ENCODE measurements around the gene DDX42. TPM values are rescaled to one million over a fixed set of nuclear protein-coding genes. Genes with fewer than 3 reads are reported as not detected.
A peak's percentile ranks its signal among the peaks of the same experiment; 100 is the strongest.
"Not testable (repeated sequence)": the region's sequence is repeated elsewhere in the genome, so short reads cannot be mapped to it uniquely, and the experiment has no call there.

DDX42 gene
- polyA plus RNA-seq, 3 donors, result 63.1 to 93.2 (median 71.4) TPM

- WGBS, 3 donors, result 0 to 1% (median 0%) methylated on average over 73 to 74 of the region's 74 CpGs
- peak within 1 kb of the TSS; percentile 84 for H3K27ac ChIP-seq (ENCODE audit: low read depth, low read length)
Measured at GRCh38 chr17:63773272-63774140, 464 bp upstream of the DDX42 start, which contains the start of gene CCDC47. Gene CCDC47, minus strand, starts transcription at chr17:63773597. Its CDS starts 7,422 bp downstream, at chr17:63766175.

GRCh38 chr17:63774969-63775265, 947 bp downstream of the DDX42 start:
- no peak overlapping the region for H3K27ac ChIP-seq (ENCODE audit: low read depth, low read length)
- WGBS, 3 donors, result 0 to 2% (median 2%) methylated on average over 4 of the region's 4 CpGs

- 22 to 33% (median 26%) methylated on average over 8 of the region's 8 CpGs for WGBS, 3 donors
- H3K27ac ChIP-seq (ENCODE audit: low read depth, low read length), result no peak overlapping the region
Measured at GRCh38 chr17:63775420-63775819, 1.4 kb downstream of the DDX42 start.

- no peak overlapping the region for H3K27ac ChIP-seq (ENCODE audit: low read depth, low read length)
- 50 to 95% (median 90%) methylated on average over 1 of the region's 1 CpG for WGBS, 3 donors
Measured at GRCh38 chr17:63780507-63780906, 6.5 kb downstream of the DDX42 start.

GRCh38 chr17:63780928-63781327, 7.0 kb downstream of the DDX42 start:
- H3K27ac ChIP-seq (ENCODE audit: low read depth, low read length), result no peak overlapping the region
- 95 to 98% (median 96%) methylated on average over 4 of the region's 4 CpGs for WGBS, 3 donors

GRCh38 chr17:63783522-63783921, 9.6 kb downstream of the DDX42 start:
- 82 to 88% (median 87%) methylated on average over 6 of the region's 6 CpGs for WGBS, 3 donors
- H3K27ac ChIP-seq (ENCODE audit: low read depth, low read length), result no peak overlapping the region

GRCh38 chr17:63785556-63785955, 11.6 kb downstream of the DDX42 start:
- no peak overlapping the region for H3K27ac ChIP-seq (ENCODE audit: low read depth, low read length)
- 97 to 100% (median 97%) methylated on average over 1 of the region's 1 CpG for WGBS, 3 donors

- H3K27ac ChIP-seq (ENCODE audit: low read depth, low read length), result no peak overlapping the region
- WGBS, 3 donors, result 96 to 100% (median 98%) methylated on average over 1 of the region's 1 CpG
Measured at GRCh38 chr17:63786117-63786516, 12.1 kb downstream of the DDX42 start.

GRCh38 chr17:63786971-63787711, 13.2 kb downstream of the DDX42 start:
- H3K27ac ChIP-seq (ENCODE audit: low read depth, low read length), result no peak overlapping the region
- WGBS, 3 donors, result 92 to 97% (median 94%) methylated on average over 13 of the region's 13 CpGs

- H3K27ac ChIP-seq (ENCODE audit: low read depth, low read length), result no peak overlapping the region
- WGBS, 3 donors, result 93 to 94% (median 93%) methylated on average over 6 of the region's 6 CpGs
Measured at GRCh38 chr17:63790057-63790456, 16.1 kb downstream of the DDX42 start.

- no peak overlapping the region for H3K27ac ChIP-seq (ENCODE audit: low read depth, low read length)
- WGBS, 3 donors, result 84 to 86% (median 86%) methylated on average over 3 of the region's 3 CpGs
Measured at GRCh38 chr17:63792055-63792729, 18.2 kb downstream of the DDX42 start.

GRCh38 chr17:63796375-63796774, 22.4 kb downstream of the DDX42 start:
- 97 to 99% (median 98%) methylated on average over 10 of the region's 10 CpGs for whole genome bisulfite sequencing, 3 donors
- H3K27ac ChIP-seq (ENCODE audit: low read depth, low read length), result not testable (repeated sequence)

GRCh38 chr17:63798572-63799106, 24.7 kb downstream of the DDX42 start:
- WGBS, 3 donors, result 93 to 96% (median 95%) methylated on average over 3 of the region's 3 CpGs
- H3K27ac ChIP-seq (ENCODE audit: low read depth, low read length), result no peak overlapping the region

- WGBS, 3 donors, result 95 to 96% (median 96%) methylated on average over 1 of the region's 1 CpG
- no peak overlapping the region for H3K27ac ChIP-seq (ENCODE audit: low read depth, low read length)
Measured at GRCh38 chr17:63800783-63801182, 26.8 kb downstream of the DDX42 start.

- no peak overlapping the region for H3K27ac ChIP-seq (ENCODE audit: low read depth, low read length)
- 92 to 93% (median 92%) methylated on average over 1 of the region's 1 CpG for WGBS, 3 donors
Measured at GRCh38 chr17:63804328-63804727, 30.4 kb downstream of the DDX42 start.

- WGBS, 3 donors, result 55 to 76% (median 67%) methylated on average over 2 of the region's 2 CpGs
- no peak overlapping the region for H3K27ac ChIP-seq (ENCODE audit: low read depth, low read length)
Measured at GRCh38 chr17:63805591-63805990, 31.6 kb downstream of the DDX42 start.

- WGBS, 3 donors, result 92 to 95% (median 93%) methylated on average over 9 of the region's 9 CpGs
- no peak overlapping the region for H3K27ac ChIP-seq (ENCODE audit: low read depth, low read length)
Measured at GRCh38 chr17:63809970-63810369, 36.0 kb downstream of the DDX42 start.

- WGBS, 3 donors, result 87 to 93% (median 91%) methylated on average over 2 of the region's 2 CpGs
Measured at GRCh38 chr17:63816123-63816522, 42.2 kb downstream of the DDX42 start.

GRCh38 chr17:63816669-63817068, 42.7 kb downstream of the DDX42 start:
- no peak overlapping the region for H3K27ac ChIP-seq (ENCODE audit: low read depth, low read length)
- WGBS, 3 donors, result 92 to 95% (median 94%) methylated on average over 4 of the region's 4 CpGs

More at GRCh38 chr17:63816123-63816522, 42.2 kb downstream of the DDX42 start:
- H3K27ac ChIP-seq (ENCODE audit: low read depth, low read length), result no peak overlapping the region

Data from adipose tissue (tissue), 3 donors.